ENCODE data around the gene THOC2. TPM values are rescaled to one million over a fixed set of nuclear protein-coding genes. Genes with fewer than 3 reads are reported as not detected.
A peak's percentile ranks its signal among the peaks of the same experiment; 100 is the strongest.
"Not testable (repeated sequence)": the region's sequence is repeated elsewhere in the genome, so short reads cannot be mapped to it uniquely, and the experiment has no call there.

Gene THOC2
- polyA plus RNA-seq, 4 donors: 30.5 to 85.2 (median 81.2) TPM

DNA sequence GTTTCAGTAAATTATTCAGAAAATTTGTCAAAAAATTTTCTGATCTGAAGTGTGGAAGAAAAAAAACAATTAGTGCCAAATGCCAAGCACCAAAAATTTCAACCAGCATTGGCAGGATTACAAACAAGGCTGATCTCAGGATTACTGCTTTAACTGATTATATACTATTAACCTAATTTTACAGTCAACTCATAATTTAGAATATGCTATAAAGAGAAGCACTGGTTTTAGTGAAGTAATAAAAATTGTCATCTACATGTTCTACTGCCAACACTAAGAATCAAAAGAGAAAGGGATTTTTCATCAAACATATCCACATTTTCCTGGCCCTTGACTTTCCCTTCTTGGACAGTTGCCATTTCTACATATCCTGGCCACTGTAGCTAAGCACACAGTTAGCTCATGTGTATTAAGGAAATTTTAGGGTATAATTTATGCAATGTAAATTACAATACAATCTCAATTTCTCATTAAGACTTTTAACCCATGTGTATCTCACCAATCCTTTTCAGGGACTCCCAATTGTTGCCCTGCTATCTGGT lies 33.8 kb downstream of the THOC2 start:
- DNase-seq: no peak
- Histone ChIP-seq H3K4me1 (ENCODE audit: control insufficient read depth in 3 of 3, insufficient read depth in 2 of 3, low read depth in 1 of 3, low read length in 2 of 3) (no peaks in the 10 kb centered on the region), H3K9me3 (ENCODE audit: control insufficient read depth in 2 of 2, insufficient read depth in 1 of 2, low read depth in 1 of 2, low read length in 1 of 2) (no peaks in the 10 kb centered on the region), H3K27ac (ENCODE audit: low read depth in 1 of 3, low read length in 2 of 3) (no peak overlapping the region), H3K36me3 (ENCODE audit: control insufficient read depth in 3 of 3, insufficient read depth in 2 of 3, low read depth in 1 of 3, low read length in 3 of 3) (no peaks in the 10 kb centered on the region), H3K4me3 (ENCODE audit: low read depth in 1 of 3, low read length in 3 of 3) (no peak overlapping the region), H3K27me3 (ENCODE audit: control insufficient read depth in 3 of 3, insufficient read depth in 3 of 3, low read length in 3 of 3) (no peaks in the 10 kb centered on the region)
- FAIRE-seq: no peak

DNA sequence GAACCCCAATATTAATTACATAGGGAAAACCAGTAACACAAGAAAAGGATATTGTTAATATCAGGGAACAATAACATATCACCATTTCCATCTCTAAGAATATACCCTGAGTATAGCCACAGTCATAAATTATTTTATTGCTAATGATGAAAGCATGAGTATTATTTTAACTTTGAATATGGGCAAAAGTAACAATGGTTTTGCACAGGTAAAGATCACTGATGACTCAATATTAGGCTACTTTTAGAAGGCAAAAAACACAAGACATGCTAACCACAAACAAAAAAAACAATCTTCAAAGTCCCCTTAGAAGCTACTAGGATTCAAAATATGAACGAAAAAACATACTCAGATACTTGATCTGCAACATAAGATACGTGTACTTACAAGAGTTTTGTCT lies 36.5 kb downstream of the THOC2 start:
- FAIRE-seq (no peak), DNase-seq (no peak)
- H3K36me3 ChIP-seq (ENCODE audit: control insufficient read depth in 3 of 3, insufficient read depth in 2 of 3, low read depth in 1 of 3, low read length in 3 of 3): peaks cover 0 to 4% (median 0%) of the 10 kb centered on the region in 3 donors
- H3K4me1 ChIP-seq (ENCODE audit: control insufficient read depth in 3 of 3, insufficient read depth in 2 of 3, low read depth in 1 of 3, low read length in 2 of 3): no peaks in the 10 kb centered on the region
- H3K27ac ChIP-seq (ENCODE audit: low read depth in 1 of 3, low read length in 2 of 3): no peak overlapping the region
- no peaks in the 10 kb centered on the region for H3K9me3 ChIP-seq (ENCODE audit: control insufficient read depth in 2 of 2, insufficient read depth in 1 of 2, low read depth in 1 of 2, low read length in 1 of 2)
- no peaks in the 10 kb centered on the region for H3K27me3 ChIP-seq (ENCODE audit: control insufficient read depth in 3 of 3, insufficient read depth in 3 of 3, low read length in 3 of 3)
- WGBS, 3 donors: 40 to 76% (median 41%) methylated on average over 2 of the region's 2 CpGs
- H3K4me3 ChIP-seq (ENCODE audit: low read depth in 1 of 3, low read length in 3 of 3): no peak overlapping the region

DNA sequence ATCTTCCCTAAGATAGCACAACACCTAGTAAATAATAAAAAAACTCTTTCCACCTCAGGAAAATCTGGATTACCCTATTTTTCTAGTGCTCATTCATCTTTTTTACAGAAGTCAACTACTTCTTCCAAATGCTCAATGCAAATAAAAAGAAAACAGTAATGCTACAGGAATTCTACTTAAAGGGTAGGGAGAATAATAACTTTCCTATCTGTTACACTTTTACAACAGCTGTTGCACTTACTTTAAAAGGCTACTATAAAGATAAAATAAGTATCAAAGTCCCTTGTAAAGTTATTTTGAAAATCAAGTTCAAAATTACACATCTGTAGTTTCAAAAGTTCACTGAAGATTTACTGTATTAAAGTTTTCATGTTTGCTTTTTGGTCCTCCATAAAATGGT lies 37.6 kb downstream of the THOC2 start:
- no peak overlapping the region for H3K4me3 ChIP-seq (ENCODE audit: low read depth in 1 of 3, low read length in 3 of 3)
- no peaks in the 10 kb centered on the region for H3K4me1 ChIP-seq (ENCODE audit: control insufficient read depth in 3 of 3, insufficient read depth in 2 of 3, low read depth in 1 of 3, low read length in 2 of 3)
- peak; percentile 24 to 42 for DNase-seq
- no peaks in the 10 kb centered on the region for H3K27me3 ChIP-seq (ENCODE audit: control insufficient read depth in 3 of 3, insufficient read depth in 3 of 3, low read length in 3 of 3)
- peak; percentile 81 for FAIRE-seq
- H3K9me3 ChIP-seq (ENCODE audit: control insufficient read depth in 2 of 2, insufficient read depth in 1 of 2, low read depth in 1 of 2, low read length in 1 of 2): no peaks in the 10 kb centered on the region
- H3K36me3 ChIP-seq (ENCODE audit: control insufficient read depth in 3 of 3, insufficient read depth in 2 of 3, low read depth in 1 of 3, low read length in 3 of 3): peaks cover 0 to 7% (median 0%) of the 10 kb centered on the region in 3 donors
- H3K27ac ChIP-seq (ENCODE audit: low read depth in 1 of 3, low read length in 2 of 3): peak overlapping the region in 1 of 3 donors; percentile 60

DNA sequence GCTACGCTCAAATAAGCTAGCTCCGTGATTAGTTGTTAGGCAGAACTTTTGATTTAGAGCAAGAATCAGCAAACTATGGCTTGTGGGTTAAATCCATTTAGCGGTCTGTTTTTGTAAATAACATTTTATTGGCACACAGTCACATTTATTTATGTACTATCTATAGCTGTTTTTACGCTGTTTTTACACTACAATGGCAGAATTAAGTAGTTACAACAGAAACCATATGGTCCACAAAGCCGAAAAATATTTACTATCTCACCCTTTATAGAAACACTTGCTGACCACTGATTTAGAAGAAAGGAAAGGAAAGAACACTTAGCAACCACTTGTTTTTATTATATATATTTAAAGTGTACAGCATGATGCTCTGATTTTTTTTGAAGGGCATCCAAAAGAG lies 41.1 kb downstream of the THOC2 start:
- H3K4me1 ChIP-seq (ENCODE audit: control insufficient read depth in 3 of 3, insufficient read depth in 2 of 3, low read depth in 1 of 3, low read length in 2 of 3): no peaks in the 10 kb centered on the region
- no peak overlapping the region for H3K4me3 ChIP-seq (ENCODE audit: low read depth in 1 of 3, low read length in 3 of 3)
- DNase-seq (no peak), FAIRE-seq (no peak)
- H3K27ac ChIP-seq (ENCODE audit: low read depth in 1 of 3, low read length in 2 of 3): no peak overlapping the region
- H3K9me3 ChIP-seq (ENCODE audit: control insufficient read depth in 2 of 2, insufficient read depth in 1 of 2, low read depth in 1 of 2, low read length in 1 of 2): no peaks in the 10 kb centered on the region
- H3K27me3 ChIP-seq (ENCODE audit: control insufficient read depth in 3 of 3, insufficient read depth in 3 of 3, low read length in 3 of 3): no peaks in the 10 kb centered on the region
- 84 to 90% (median 85%) methylated on average over 5 of the region's 5 CpGs for WGBS, 3 donors
- peaks cover 0 to 9% (median 0%) of the 10 kb centered on the region in 3 donors for H3K36me3 ChIP-seq (ENCODE audit: control insufficient read depth in 3 of 3, insufficient read depth in 2 of 3, low read depth in 1 of 3, low read length in 3 of 3)

DNA sequence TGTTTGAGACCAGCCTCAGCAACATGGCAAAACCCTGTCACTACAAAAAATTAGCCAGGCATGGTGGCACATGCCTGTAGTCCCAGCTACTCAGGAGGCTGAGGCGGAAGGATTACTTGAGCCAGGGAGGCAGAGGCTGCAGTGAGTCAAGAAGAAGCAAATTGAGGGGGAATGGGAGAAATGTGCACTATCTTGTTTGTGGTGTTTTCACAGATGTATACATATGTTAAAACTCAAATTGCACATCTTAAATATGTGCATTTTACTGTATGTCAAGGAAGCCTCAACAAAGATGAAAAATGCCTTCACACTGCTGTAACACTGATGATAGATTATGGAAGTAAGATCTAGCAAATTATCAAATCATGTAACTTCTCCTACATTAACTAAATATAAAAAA lies 44.3 kb downstream of the THOC2 start:
- DNase-seq (no peak), FAIRE-seq (no peak)
- H3K4me1 ChIP-seq (ENCODE audit: control insufficient read depth in 3 of 3, insufficient read depth in 2 of 3, low read depth in 1 of 3, low read length in 2 of 3): no peaks in the 10 kb centered on the region
- H3K27ac ChIP-seq (ENCODE audit: low read depth in 1 of 3, low read length in 2 of 3): no peak overlapping the region
- no peaks in the 10 kb centered on the region for H3K9me3 ChIP-seq (ENCODE audit: control insufficient read depth in 2 of 2, insufficient read depth in 1 of 2, low read depth in 1 of 2, low read length in 1 of 2)
- no peaks in the 10 kb centered on the region for H3K27me3 ChIP-seq (ENCODE audit: control insufficient read depth in 3 of 3, insufficient read depth in 3 of 3, low read length in 3 of 3)
- H3K4me3 ChIP-seq (ENCODE audit: low read depth in 1 of 3, low read length in 3 of 3): no peak overlapping the region
- WGBS, 3 donors: 76 to 98% (median 89%) methylated on average over 1 of the region's 1 CpG
- peaks cover 0 to 12% (median 0%) of the 10 kb centered on the region in 3 donors for H3K36me3 ChIP-seq (ENCODE audit: control insufficient read depth in 3 of 3, insufficient read depth in 2 of 3, low read depth in 1 of 3, low read length in 3 of 3)

DNA sequence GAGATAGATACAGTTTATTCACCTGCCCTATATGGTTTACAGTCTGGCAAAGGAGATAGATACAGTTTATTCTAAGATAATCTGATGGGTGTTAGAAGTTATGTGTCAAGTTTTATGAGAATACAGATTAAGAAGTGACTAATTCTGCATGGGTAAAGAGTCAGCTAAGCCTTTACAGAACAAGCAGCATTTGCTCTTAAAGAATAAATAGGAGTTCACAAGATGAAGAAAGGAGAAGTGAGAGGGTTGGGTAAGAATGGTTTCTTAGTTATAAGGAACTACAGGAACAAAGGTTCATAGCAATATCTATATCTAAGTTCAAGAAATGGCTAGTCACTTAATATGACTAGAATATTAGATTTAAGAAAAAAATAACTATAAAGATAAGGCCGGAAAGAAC lies 47.6 kb downstream of the THOC2 start:
- 76 to 85% (median 79%) methylated on average over 1 of the region's 1 CpG for WGBS, 3 donors

DNA sequence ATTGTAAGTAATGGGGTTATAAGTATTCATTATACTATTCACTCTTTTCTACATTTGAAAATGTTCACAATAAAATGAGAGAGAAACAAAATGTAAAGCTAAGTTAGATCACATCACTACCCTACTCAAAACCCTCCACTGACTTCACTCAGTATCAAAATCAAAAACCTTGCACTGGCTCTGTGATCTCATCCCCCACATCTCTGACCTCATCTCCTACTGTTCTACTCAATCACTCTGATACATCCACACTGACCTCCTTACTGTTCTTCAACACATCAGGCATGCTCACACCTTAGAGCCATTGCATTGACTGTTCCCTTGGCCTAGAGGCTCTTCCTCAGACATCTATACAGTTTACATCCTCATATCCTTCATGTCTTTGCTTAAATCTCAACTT lies 50.7 kb downstream of the THOC2 start:
- Histone ChIP-seq H3K36me3 (ENCODE audit: control insufficient read depth in 3 of 3, insufficient read depth in 2 of 3, low read depth in 1 of 3, low read length in 3 of 3) (peaks cover 0 to 13% (median 3%) of the 10 kb centered on the region in 3 donors), H3K4me1 (ENCODE audit: control insufficient read depth in 3 of 3, insufficient read depth in 2 of 3, low read depth in 1 of 3, low read length in 2 of 3) (no peaks in the 10 kb centered on the region), H3K4me3 (ENCODE audit: low read depth in 1 of 3, low read length in 3 of 3) (no peak overlapping the region), H3K27ac (ENCODE audit: low read depth in 1 of 3, low read length in 2 of 3) (no peak overlapping the region), H3K27me3 (ENCODE audit: control insufficient read depth in 3 of 3, insufficient read depth in 3 of 3, low read length in 3 of 3) (no peaks in the 10 kb centered on the region), H3K9me3 (ENCODE audit: control insufficient read depth in 2 of 2, insufficient read depth in 1 of 2, low read depth in 1 of 2, low read length in 1 of 2) (no peaks in the 10 kb centered on the region)
- DNase-seq (no peak), FAIRE-seq (no peak)

More for the DNA sequence above, 47.6 kb downstream of the THOC2 start:
- FAIRE-seq: no peak
- Histone ChIP-seq H3K9me3 (ENCODE audit: control insufficient read depth in 2 of 2, insufficient read depth in 1 of 2, low read depth in 1 of 2, low read length in 1 of 2) (no peaks in the 10 kb centered on the region), H3K27ac (ENCODE audit: low read depth in 1 of 3, low read length in 2 of 3) (no peak overlapping the region), H3K27me3 (ENCODE audit: control insufficient read depth in 3 of 3, insufficient read depth in 3 of 3, low read length in 3 of 3) (no peaks in the 10 kb centered on the region), H3K4me3 (ENCODE audit: low read depth in 1 of 3, low read length in 3 of 3) (no peak overlapping the region), H3K4me1 (ENCODE audit: control insufficient read depth in 3 of 3, insufficient read depth in 2 of 3, low read depth in 1 of 3, low read length in 2 of 3) (no peaks in the 10 kb centered on the region), H3K36me3 (ENCODE audit: control insufficient read depth in 3 of 3, insufficient read depth in 2 of 3, low read depth in 1 of 3, low read length in 3 of 3) (peaks cover 0 to 9% (median 0%) of the 10 kb centered on the region in 3 donors)
- DNase-seq: peak in 1 of 2 donors; percentile 17

DNA sequence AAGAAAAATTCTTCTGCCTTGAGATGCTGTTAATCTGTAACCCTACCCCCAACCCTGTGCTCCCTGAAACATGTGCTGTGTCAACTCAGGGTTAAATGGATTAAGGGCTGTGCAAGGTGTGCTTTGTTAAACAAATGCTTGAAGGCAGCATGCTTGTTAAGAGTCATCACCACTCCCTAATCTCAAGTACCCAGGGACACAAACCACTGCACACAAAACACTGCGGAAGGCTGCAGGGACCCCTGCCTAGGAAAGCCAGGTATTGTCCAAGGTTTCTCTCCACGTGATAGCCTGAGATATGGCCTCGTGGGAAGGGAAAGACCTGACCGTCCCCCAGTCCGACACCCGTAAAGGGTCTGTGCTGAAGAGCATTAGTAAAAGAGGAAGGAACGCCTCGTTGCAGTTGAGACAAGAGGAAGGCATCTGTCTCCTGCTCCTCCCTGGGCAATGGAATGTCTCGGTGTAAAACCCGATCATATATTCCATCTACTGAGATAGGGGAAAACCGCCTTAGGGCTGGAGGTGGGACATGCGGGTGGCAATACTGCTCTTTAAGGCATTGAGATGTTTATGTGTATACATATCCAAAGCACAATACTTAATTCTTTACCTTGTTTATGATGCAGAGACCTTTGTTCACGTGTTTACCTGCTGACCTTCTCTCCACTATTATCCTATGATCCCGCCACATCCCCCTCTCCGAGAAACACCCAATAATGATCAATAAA lies 53.0 kb downstream of the THOC2 start:
- peaks cover 0 to 22% (median 3%) of the 10 kb centered on the region in 3 donors for H3K36me3 ChIP-seq (ENCODE audit: control insufficient read depth in 3 of 3, insufficient read depth in 2 of 3, low read depth in 1 of 3, low read length in 3 of 3)
- not testable (repeated sequence) for H3K27ac ChIP-seq (ENCODE audit: low read depth in 1 of 3, low read length in 2 of 3); FAIRE-seq; H3K9me3 ChIP-seq (ENCODE audit: control insufficient read depth in 2 of 2, insufficient read depth in 1 of 2, low read depth in 1 of 2, low read length in 1 of 2); DNase-seq; H3K27me3 ChIP-seq (ENCODE audit: control insufficient read depth in 3 of 3, insufficient read depth in 3 of 3, low read length in 3 of 3); H3K4me1 ChIP-seq (ENCODE audit: control insufficient read depth in 3 of 3, insufficient read depth in 2 of 3, low read depth in 1 of 3, low read length in 2 of 3); H3K4me3 ChIP-seq (ENCODE audit: low read depth in 1 of 3, low read length in 3 of 3)
- 84 to 96% (median 96%) methylated on average over 15 of the region's 15 CpGs for WGBS, 3 donors

DNA sequence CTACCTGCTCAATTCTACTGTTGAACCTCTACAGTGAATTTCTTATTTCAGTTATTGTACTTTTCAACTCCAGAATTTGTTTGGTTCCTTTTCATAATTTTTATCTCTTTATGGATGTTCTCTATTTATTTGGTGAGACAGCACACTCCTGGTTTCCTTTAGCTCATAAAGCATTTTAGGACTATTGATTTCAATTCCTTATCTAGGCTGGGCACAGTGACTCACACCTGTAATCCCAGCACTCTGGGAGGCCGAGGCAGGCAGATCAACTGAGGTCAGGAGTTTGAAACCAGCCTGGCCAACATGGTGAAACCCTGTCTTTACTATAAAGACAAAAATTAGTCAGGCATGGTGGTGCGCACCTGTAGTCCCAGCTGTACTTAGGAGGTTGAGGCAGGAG lies 57.7 kb downstream of the THOC2 start:
- Histone ChIP-seq H3K27me3 (ENCODE audit: control insufficient read depth in 3 of 3, insufficient read depth in 3 of 3, low read length in 3 of 3) (no peaks in the 10 kb centered on the region), H3K9me3 (ENCODE audit: control insufficient read depth in 2 of 2, insufficient read depth in 1 of 2, low read depth in 1 of 2, low read length in 1 of 2) (no peaks in the 10 kb centered on the region), H3K4me1 (ENCODE audit: control insufficient read depth in 3 of 3, insufficient read depth in 2 of 3, low read depth in 1 of 3, low read length in 2 of 3) (no peaks in the 10 kb centered on the region), H3K27ac (ENCODE audit: low read depth in 1 of 3, low read length in 2 of 3) (no peak overlapping the region), H3K36me3 (ENCODE audit: control insufficient read depth in 3 of 3, insufficient read depth in 2 of 3, low read depth in 1 of 3, low read length in 3 of 3) (peaks cover 0 to 15% (median 3%) of the 10 kb centered on the region in 3 donors), H3K4me3 (ENCODE audit: low read depth in 1 of 3, low read length in 3 of 3) (no peak overlapping the region)
- FAIRE-seq (no peak), DNase-seq (peak in 1 of 2 donors; percentile 19)
- 57 to 83% (median 62%) methylated on average over 2 of the region's 2 CpGs for WGBS, 3 donors

Measured in small intestine (tissue), 7 donors.